DND-41 (cell line): ENCODE data around the gene NEAT1.

Experiments used
- ATAC-seq: fragments of 200-7000 bp; cut with Tn5 transposase; 3 replicates; pipeline ENCODE4 v1.9.1; 2021; ENCODE audit warnings: low read depth; ENCODE audit not compliant: insufficient read depth
- DNase-seq: peaks from one replicate; pipeline ENCODE4 v3.0.0-alpha.2; 2020
- H2AFZ ChIP-seq: 2 replicates; pipeline ENCODE4 v1.6.0; 2012; ENCODE audit warnings: low read depth, low read length
- H3K27ac ChIP-seq: 2 replicates; pipeline ENCODE4 v1.5.1; 2012; ENCODE audit warnings: low read length, inconsistent platforms
- H3K27me3 ChIP-seq: fragments of 200-600 bp; sonication (generic); 2 replicates; pipeline ENCODE4 v1.6.0; 2012; ENCODE audit warnings: low read length, mild to moderate bottlenecking, inconsistent platforms; ENCODE audit not compliant: insufficient read depth, poor library complexity
- H3K36me3 ChIP-seq: 2 replicates; pipeline ENCODE4 v1.5.1; 2012; ENCODE audit warnings: low read length, inconsistent platforms; ENCODE audit not compliant: insufficient read depth
- H3K4me1 ChIP-seq: 2 replicates; pipeline ENCODE4 v1.5.1; 2012; ENCODE audit warnings: mild to moderate bottlenecking, low read length; ENCODE audit not compliant: insufficient read depth
- H3K4me2 ChIP-seq: 2 replicates; pipeline ENCODE4 v1.6.0; 2012; ENCODE audit warnings: mild to moderate bottlenecking, moderate library complexity, low read length, inconsistent platforms; ENCODE audit not compliant: insufficient read depth
- H3K4me3 ChIP-seq, 2 experiments: fragments of 200-600 bp in 1 of 2; shearing (Covaris generic) in 1 of 2; 2 replicates each; pipeline ENCODE4 v1.5.1; 2012 to 2016; ENCODE audit warnings: inconsistent platforms in 2 of 2, low read length in 2 of 2, mild to moderate bottlenecking in 2 of 2, low read depth in 1 of 2, moderate library complexity in 1 of 2
- H3K79me2 ChIP-seq: 2 replicates; pipeline ENCODE4 v1.6.0; 2012; ENCODE audit warnings: low read length, inconsistent platforms; ENCODE audit not compliant: insufficient read depth
- H3K9ac ChIP-seq: 2 replicates; pipeline ENCODE4 v1.6.0; 2012; ENCODE audit warnings: low read depth, mild to moderate bottlenecking, inconsistent platforms, low read length, moderate library complexity
- H3K9me3 ChIP-seq: 2 replicates; pipeline ENCODE4 v1.5.1; 2012; ENCODE audit warnings: low read length, moderate library complexity, mild to moderate bottlenecking, inconsistent platforms; ENCODE audit not compliant: insufficient read depth, severe bottlenecking
- H4K20me1 ChIP-seq: 2 replicates; pipeline ENCODE4 v1.6.0; 2012; ENCODE audit warnings: low read length; ENCODE audit not compliant: insufficient read depth
- EZH2 ChIP-seq: IDR thresholded peaks from 3 replicates; pipeline ENCODE4 v1.6.1; 2012; ENCODE audit warnings: borderline replicate concordance, low read depth, mild to moderate bottlenecking, moderate library complexity, low read length, inconsistent platforms; ENCODE audit not compliant: severe bottlenecking
- TF ChIP-seq, protein P1 (sequence below): IDR thresholded peaks from 2 replicates; pipeline ENCODE4 v1.5.1; 2012; ENCODE audit warnings: borderline replicate concordance, low read length, moderate library complexity, mild to moderate bottlenecking; ENCODE audit not compliant: poor library complexity, severe bottlenecking; ENCODE audit errors: extremely low read depth

NEAT1 gene

DNA sequence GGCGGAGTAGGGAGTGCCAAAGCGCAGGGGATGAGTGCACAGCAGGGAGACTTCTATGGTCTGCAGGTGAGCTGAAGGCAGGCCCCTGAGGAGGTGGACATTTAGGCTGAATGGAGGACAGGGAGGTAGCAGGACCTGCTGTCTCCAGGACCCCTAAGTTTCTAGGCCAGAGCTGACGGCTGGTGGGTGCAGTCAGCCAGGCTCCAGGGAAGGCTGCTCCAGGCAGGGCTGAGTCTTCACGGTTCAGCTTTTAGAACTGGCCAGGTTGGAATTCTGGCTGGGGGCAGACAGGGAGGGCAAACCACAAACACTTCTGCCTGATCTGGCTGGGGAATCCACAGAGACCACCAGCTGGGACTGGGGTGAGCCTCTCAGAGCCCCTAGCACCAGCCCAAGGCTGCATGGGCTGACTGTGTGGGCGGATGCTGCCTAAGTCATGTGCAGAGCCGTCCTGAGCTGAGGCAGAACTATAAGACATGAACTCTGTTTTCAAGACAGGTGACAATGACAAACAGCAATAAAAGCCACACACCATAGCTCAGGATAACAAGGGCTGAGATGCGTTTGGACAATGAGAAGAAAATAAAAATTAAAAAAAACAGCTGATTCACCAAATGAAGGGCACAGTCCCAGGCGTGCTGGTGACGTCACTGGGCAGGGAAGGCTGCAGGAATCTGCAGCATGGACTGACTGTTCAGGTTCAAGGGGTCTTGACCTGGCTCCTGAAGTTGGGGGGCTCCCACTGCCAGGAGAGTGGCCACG, 65.9 kb downstream of the NEAT1 start:
- no peak for DNase-seq
- Histone ChIP-seq H3K4me2 (no peak overlapping the region), H3K4me1 (peaks cover 3% of the 10 kb centered on the region; the same call in 1 of the 2 replicates), H3K36me3 (no peaks in the 10 kb centered on the region), H3K27me3 (no peaks in the 10 kb centered on the region), H3K79me2 (no peaks in the 10 kb centered on the region), H3K27ac (no peak overlapping the region), H4K20me1 (no peaks in the 10 kb centered on the region), H3K4me3 (no peak overlapping the region), H2AFZ (no peak overlapping the region), H3K9ac (no peak overlapping the region), H3K9me3 (no peaks in the 10 kb centered on the region)
- ATAC-seq, result peak; percentile 62; the same call in 2 of the 3 replicates
- TF ChIP-seq, protein P1, sequence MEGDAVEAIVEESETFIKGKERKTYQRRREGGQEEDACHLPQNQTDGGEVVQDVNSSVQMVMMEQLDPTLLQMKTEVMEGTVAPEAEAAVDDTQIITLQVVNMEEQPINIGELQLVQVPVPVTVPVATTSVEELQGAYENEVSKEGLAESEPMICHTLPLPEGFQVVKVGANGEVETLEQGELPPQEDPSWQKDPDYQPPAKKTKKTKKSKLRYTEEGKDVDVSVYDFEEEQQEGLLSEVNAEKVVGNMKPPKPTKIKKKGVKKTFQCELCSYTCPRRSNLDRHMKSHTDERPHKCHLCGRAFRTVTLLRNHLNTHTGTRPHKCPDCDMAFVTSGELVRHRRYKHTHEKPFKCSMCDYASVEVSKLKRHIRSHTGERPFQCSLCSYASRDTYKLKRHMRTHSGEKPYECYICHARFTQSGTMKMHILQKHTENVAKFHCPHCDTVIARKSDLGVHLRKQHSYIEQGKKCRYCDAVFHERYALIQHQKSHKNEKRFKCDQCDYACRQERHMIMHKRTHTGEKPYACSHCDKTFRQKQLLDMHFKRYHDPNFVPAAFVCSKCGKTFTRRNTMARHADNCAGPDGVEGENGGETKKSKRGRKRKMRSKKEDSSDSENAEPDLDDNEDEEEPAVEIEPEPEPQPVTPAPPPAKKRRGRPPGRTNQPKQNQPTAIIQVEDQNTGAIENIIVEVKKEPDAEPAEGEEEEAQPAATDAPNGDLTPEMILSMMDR, result no peak
- TF ChIP-seq EZH2, result no peak

DNA sequence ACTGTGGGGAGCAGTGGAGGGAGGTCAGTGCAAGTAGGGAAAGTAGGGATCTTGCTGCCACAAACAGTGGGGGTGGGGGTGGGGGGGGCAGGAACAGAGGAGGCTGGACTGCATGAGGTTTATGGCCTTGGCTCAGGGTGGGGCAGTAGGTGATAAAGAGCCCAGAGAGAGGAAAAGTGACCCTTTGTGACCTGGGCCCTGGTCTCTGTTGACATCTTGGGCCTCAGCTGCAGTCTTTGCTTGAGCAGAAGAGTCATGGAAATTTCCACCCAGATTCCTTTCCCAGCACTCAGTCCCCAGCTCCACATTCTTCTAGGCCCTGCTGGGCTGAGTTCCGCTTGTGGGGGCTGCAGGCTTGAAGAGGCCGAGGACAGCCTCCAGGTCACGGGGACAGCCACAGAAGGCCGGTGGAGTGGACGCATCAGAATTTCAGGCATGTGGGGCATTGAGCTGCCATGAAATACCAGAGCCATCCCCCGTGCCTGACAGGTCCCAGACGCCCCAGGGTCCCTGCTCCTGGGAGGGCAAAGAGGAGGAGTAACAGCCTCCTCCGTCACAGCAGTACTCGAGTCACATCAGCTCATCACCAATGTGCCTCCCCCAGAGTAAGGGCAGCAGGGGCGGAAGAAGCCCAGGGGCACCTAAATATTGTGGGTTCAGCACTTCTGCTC, 66.6 kb downstream of the NEAT1 start:
- Histone ChIP-seq H3K4me1 (peaks cover 3% of the 10 kb centered on the region; the same call in 1 of the 2 replicates), H3K27ac (no peak overlapping the region), H3K27me3 (no peaks in the 10 kb centered on the region), H3K79me2 (no peaks in the 10 kb centered on the region), H2AFZ (no peak overlapping the region), H3K36me3 (no peaks in the 10 kb centered on the region), H3K4me3 (no peak overlapping the region), H3K9ac (no peak overlapping the region), H3K9me3 (no peaks in the 10 kb centered on the region), H4K20me1 (no peaks in the 10 kb centered on the region), H3K4me2 (no peak overlapping the region)
- no peak for DNase-seq
- ATAC-seq, result no peak
- TF ChIP-seq, protein P1, result no peak
- no peak for TF ChIP-seq EZH2

DNA sequence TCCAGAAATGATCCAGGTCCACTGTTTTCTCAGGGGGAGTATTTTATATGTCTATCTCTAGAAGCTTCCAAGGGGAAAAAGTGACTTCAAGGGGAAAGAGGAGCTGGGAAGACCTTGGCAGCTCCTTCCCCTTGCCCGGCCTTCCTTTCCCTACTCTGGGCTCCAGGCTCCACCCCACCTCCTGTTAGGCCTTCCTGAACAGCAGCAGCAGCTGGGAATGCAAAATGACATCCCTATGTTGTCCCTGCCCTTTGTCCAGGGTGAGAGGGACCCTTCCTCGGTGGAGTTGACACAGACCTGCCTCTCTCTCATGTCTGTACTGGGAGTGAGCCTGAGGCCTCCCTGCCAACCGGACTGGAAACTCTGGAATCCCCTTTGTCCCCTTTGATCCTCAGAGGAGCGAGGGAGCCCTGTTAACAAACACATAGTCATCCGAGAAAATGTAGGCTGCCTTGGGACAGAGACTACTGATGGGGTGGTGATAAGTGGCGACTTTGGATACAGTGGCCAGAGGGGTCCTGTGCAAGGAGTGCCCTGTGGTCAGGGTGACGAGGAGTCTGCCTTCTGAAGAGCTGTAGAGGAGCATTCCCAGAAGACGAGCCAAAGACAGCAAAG, 67.2 kb downstream of the NEAT1 start:
- Histone ChIP-seq H3K4me2 (no peak overlapping the region), H3K27ac (no peak overlapping the region), H3K27me3 (no peaks in the 10 kb centered on the region), H3K4me1 (peaks cover 3% of the 10 kb centered on the region; the same call in 1 of the 2 replicates), H3K79me2 (no peaks in the 10 kb centered on the region), H4K20me1 (no peaks in the 10 kb centered on the region), H2AFZ (no peak overlapping the region), H3K4me3 (no peak overlapping the region), H3K9ac (no peak overlapping the region), H3K36me3 (no peaks in the 10 kb centered on the region), H3K9me3 (no peaks in the 10 kb centered on the region)
- TF ChIP-seq, protein P1, result no peak
- no peak for TF ChIP-seq EZH2
- DNase-seq (no peak), ATAC-seq (no peak)
